ENCODE measurements around the gene RNF220.

- TF ChIP-seq CTCF (IDR thresholded peaks at IDR 0.05 in 8 of 11, conservative IDR thresholded peaks at IDR 0.05 in 3 of 11) = no peak
- no peak for TF ChIP-seq POLR2A (IDR thresholded peaks at IDR 0.05)
These were observed 138.1 kb downstream of the RNF220 start for GRCh38 chr1:44543064-44543744.

Measured in spleen (tissue), 7 donors.